K562 (cell line): ENCODE data around the gene SHISA7. TPM values are rescaled to one million over a fixed set of nuclear protein-coding genes. Genes with fewer than 3 reads are reported as not detected.

Experiments used
- AFF4 ChIP-seq: sonication (generic); formaldehyde crosslinking; IDR thresholded peaks from 2 replicates; pipeline ENCODE4 v1.8.0; 2023; ENCODE audit warnings: mild to moderate bottlenecking, missing genetic modification reagents
- CBX1 ChIP-seq: sonication (generic); IDR thresholded peaks from 2 replicates; pipeline ENCODE4 v1.6.1; 2016; ENCODE audit warnings: antibody characterized with exemption, low read depth, mild to moderate bottlenecking
- ERF ChIP-seq: fragments of 450-650 bp; formaldehyde crosslinking; IDR thresholded peaks from 2 replicates; pipeline ENCODE4 v1.4.0; 2020; ENCODE audit warnings: mild to moderate bottlenecking, mixed read lengths
- FIP1L1 ChIP-seq: fragments of 200-400 bp; formaldehyde crosslinking; IDR thresholded peaks from 2 replicates; pipeline ENCODE4 v1.6.1; 2018; ENCODE audit warnings: mild to moderate bottlenecking, low read depth, low read length; ENCODE audit not compliant: poor library complexity, severe bottlenecking
- HNRNPH1 ChIP-seq: fragments of 200-400 bp; formaldehyde crosslinking; optimal IDR thresholded peaks from 2 replicates; pipeline ENCODE3; 2017; ENCODE audit warnings: low read depth, mild to moderate bottlenecking, low read length, moderate library complexity
- ILF3 ChIP-seq: fragments of 450-650 bp; IDR thresholded peaks from 2 replicates; pipeline ENCODE4 v1.6.1; 2018; ENCODE audit warnings: antibody characterized with exemption, mild to moderate bottlenecking, moderate library complexity, borderline replicate concordance
- PRPF4 ChIP-seq: fragments of 200-400 bp; formaldehyde crosslinking; IDR thresholded peaks from one replicate; pipeline ENCODE4 v1.6.1; 2017; ENCODE audit warnings: low read length, low read depth, mild to moderate bottlenecking; ENCODE audit not compliant: insufficient read depth, poor library complexity, severe bottlenecking
- ZBTB11 ChIP-seq, 3 experiments: fragments of 200-800 bp in 1 of 3; fragments of 250-450 bp in 1 of 3; fragments of 450-650 bp in 1 of 3; sonication (Bioruptor Pico) in 1 of 3; sonication (Bioruptor generic) in 1 of 3; formaldehyde crosslinking in 1 of 3; IDR thresholded peaks; 2 replicates each; pipeline versions ENCODE4 v1.6.1 to v1.8.0; 2016 to 2022; ENCODE audit warnings: mild to moderate bottlenecking in 2 of 3, missing genetic modification characterization in 2 of 3, missing compliant biosample characterization in 1 of 3, moderate library complexity in 1 of 3
- ZMIZ1 ChIP-seq, 2 experiments: fragments of 150-350 bp in 1 of 2; IDR thresholded peaks; 2 replicates each; pipeline ENCODE4 v1.6.1; 2012 to 2016; ENCODE audit warnings: low read depth in 2 of 2, low read length in 2 of 2, mild to moderate bottlenecking in 1 of 2, moderate library complexity in 1 of 2
- ZNF436 ChIP-seq: fragments of 250-450, 450-650 bp; sonication (Bioruptor Pico); formaldehyde crosslinking; IDR thresholded peaks from 2 replicates; pipeline ENCODE4 v1.7.0; 2020; ENCODE audit warnings: mild to moderate bottlenecking
- ZNF592 ChIP-seq: fragments of 450-650 bp; IDR thresholded peaks from 2 replicates; pipeline ENCODE4 v1.6.1; 2017; ENCODE audit warnings: antibody characterized with exemption, mild to moderate bottlenecking
- polyA plus RNA-seq, 8 experiments: library from polyadenylated mRNA; depleted of rRNA in 4 of 8; stranded (reverse) in 5 of 8; unstranded in 3 of 8; fragments of >200 nt; fragmentation: Nextera tagmentation in 2 of 8; fragmentation: Illumina TruSeq in 1 of 8; extraction: Ambion mirVana in 2 of 8; extraction: Trizol in 1 of 8; gene quantifications; 2 replicates each; pipeline versions ENCODE4 v1.2.1 to v1.2.3, GENCODE V29; 2011 to 2014; ENCODE audit warnings: inconsistent platforms in 1 of 8, missing spikeins in 1 of 8
- total RNA-seq, 7 experiments: library from RNA; depleted of rRNA in 6 of 7; stranded (reverse); fragments of >200 nt in 6 of 7; fragmentation: Illumina TruSeq in 2 of 7; extraction: Trizol in 2 of 7; gene quantifications; 2 replicates each; pipeline versions ENCODE4 v1.2.1 to v1.2.3, GENCODE V29; 2011 to 2021; ENCODE audit warnings: low replicate concordance in 1 of 7

SHISA7 gene
- total and polyA plus RNA-seq, 9 of the 15 experiments (the other 6 are each of a cell fraction or from before 2014, with no cell fraction given) = 0.01 to 0.40 (median 0.07) TPM

- TF ChIP-seq ZMIZ1 (IDR thresholded peaks at IDR 0.05; ENCODE audit: low read depth in 2 of 2, low read length in 2 of 2) = peak in 1 of 2 experiments; percentile 52; a peak in 1 of 4 replicates
- peak; percentile 52; the same call in 1 of the 2 replicates for TF ChIP-seq ZNF592
- TF ChIP-seq AFF4 (CRISPR knock-in tag) = peak; percentile 98; the same call in 1 of the 2 replicates
- TF ChIP-seq PRPF4 = peak; percentile 98
- peak; percentile 67 for TF ChIP-seq HNRNPH1
- 0 out of 2 replicates have a peak, but pooled peaks have one; percentile 32 for TF ChIP-seq ZNF436 (CRISPR knock-in tag)
- 0 out of 6 replicates have a peak, but pooled peaks of 1 of the 3 experiments have one; percentile 24 for TF ChIP-seq ZBTB11 (CRISPR knock-in tag; IDR thresholded peaks at IDR 0.05)
- peak; percentile 95 for TF ChIP-seq CBX1
- peak; percentile 98 for TF ChIP-seq FIP1L1
- TF ChIP-seq ERF (CRISPR knock-in tag) = peak; percentile 68; the same call in 1 of the 2 replicates
- TF ChIP-seq ILF3 = peak; percentile 94; the same call in 1 of the 2 replicates
Measured at GRCh38 chr19:55407550-55407799, 35.6 kb downstream of the SHISA7 start, which contains the start of gene UBE2S (continued).
